DOHH2 (cell line): ENCODE data around the gene CCNO.
A peak's percentile ranks its signal among the peaks of the same experiment; 100 is the strongest.

Experiments
- H3F3A ChIP-seq: fragments of 200-600 bp; sonication (generic), shearing (Covaris generic); 2 replicates; pipeline ENCODE4 v1.6.0; 2016; ENCODE audit warnings: antibody characterized with exemption, mild to moderate bottlenecking; ENCODE audit not compliant: control insufficient read depth, insufficient read depth
- H3K27ac ChIP-seq: fragments of 200-600 bp; sonication (generic); 2 replicates; pipeline ENCODE4 v1.5.1; 2014; ENCODE audit warnings: low read depth, mild to moderate bottlenecking, low read length, moderate library complexity
- H3K27me3 ChIP-seq: fragments of 200-600 bp; sonication (generic); 2 replicates; pipeline ENCODE4 v1.6.1; 2014; ENCODE audit warnings: mild to moderate bottlenecking, low read length, mixed read lengths; ENCODE audit not compliant: control insufficient read depth
- H3K36me3 ChIP-seq: fragments of 200-600 bp; sonication (generic); 2 replicates; pipeline ENCODE4 v1.6.1; 2014; ENCODE audit warnings: mild to moderate bottlenecking, low read length, moderate library complexity, mixed read lengths; ENCODE audit not compliant: control insufficient read depth
- H3K4me1 ChIP-seq: fragments of 200-600 bp; sonication (generic); 2 replicates; pipeline ENCODE4 v1.6.1; 2014; ENCODE audit warnings: mild to moderate bottlenecking, low read length, mixed read lengths; ENCODE audit not compliant: control insufficient read depth
- H3K4me2 ChIP-seq: fragments of 200-600 bp; sonication (generic); 2 replicates; pipeline ENCODE4 v1.6.0; 2014; ENCODE audit warnings: mild to moderate bottlenecking, low read length, moderate library complexity
- H3K4me3 ChIP-seq: fragments of 200-600 bp; sonication (generic); 2 replicates; pipeline ENCODE4 v1.5.1; 2014; ENCODE audit warnings: mild to moderate bottlenecking, low read length, mixed read lengths
- H3K79me2 ChIP-seq: fragments of 200-600 bp; sonication (generic); 2 replicates; pipeline ENCODE4 v1.6.1; 2014; ENCODE audit warnings: mild to moderate bottlenecking, low read length, mixed read lengths; ENCODE audit not compliant: control insufficient read depth
- H3K9me2 ChIP-seq: fragments of 200-600 bp; sonication (generic); replicated peaks from 2 replicates; pipeline ENCODE4 v1.6.1; 2014; ENCODE audit warnings: mild to moderate bottlenecking, low read length, mixed read lengths; ENCODE audit not compliant: control insufficient read depth
- H3K9me3 ChIP-seq: fragments of 200-600 bp; sonication (generic); 2 replicates; pipeline ENCODE4 v1.6.1; 2014; ENCODE audit warnings: antibody characterized with exemption, low read length, mixed read lengths; ENCODE audit not compliant: control insufficient read depth, insufficient read depth
- H4K20me1 ChIP-seq: fragments of 200-600 bp; sonication (generic); 2 replicates; pipeline ENCODE4 v1.6.0; 2014; ENCODE audit warnings: low read depth, mild to moderate bottlenecking, antibody characterized with exemption, low read length, moderate library complexity; ENCODE audit not compliant: control insufficient read depth, insufficient read depth
- EZH2phosphoT487 ChIP-seq: fragments of 200-600 bp; sonication (generic); IDR thresholded peaks from 2 replicates; pipeline ENCODE4 v1.6.1; 2017; ENCODE audit warnings: borderline replicate concordance, mild to moderate bottlenecking, antibody characterized with exemption, low read length, moderate library complexity, mixed read lengths
- TF ChIP-seq, protein P1 (sequence below): fragments of 200-600 bp; sonication (generic); IDR thresholded peaks from one replicate; pipeline ENCODE4 v1.5.1; 2014; ENCODE audit warnings: antibody characterized with exemption, mild to moderate bottlenecking, low read depth, low read length; ENCODE audit not compliant: poor library complexity, severe bottlenecking

Gene CCNO

GRCh38 chr5:55188656-55189540 lies 44.5 kb downstream of the CCNO start:
- H3K27ac ChIP-seq: no peak overlapping the region
- no peak overlapping the region for H3K4me3 ChIP-seq
- H3K36me3 ChIP-seq: no peaks in the 10 kb centered on the region
- no peak for TF ChIP-seq EZH2phosphoT487
- TF ChIP-seq, protein P1, sequence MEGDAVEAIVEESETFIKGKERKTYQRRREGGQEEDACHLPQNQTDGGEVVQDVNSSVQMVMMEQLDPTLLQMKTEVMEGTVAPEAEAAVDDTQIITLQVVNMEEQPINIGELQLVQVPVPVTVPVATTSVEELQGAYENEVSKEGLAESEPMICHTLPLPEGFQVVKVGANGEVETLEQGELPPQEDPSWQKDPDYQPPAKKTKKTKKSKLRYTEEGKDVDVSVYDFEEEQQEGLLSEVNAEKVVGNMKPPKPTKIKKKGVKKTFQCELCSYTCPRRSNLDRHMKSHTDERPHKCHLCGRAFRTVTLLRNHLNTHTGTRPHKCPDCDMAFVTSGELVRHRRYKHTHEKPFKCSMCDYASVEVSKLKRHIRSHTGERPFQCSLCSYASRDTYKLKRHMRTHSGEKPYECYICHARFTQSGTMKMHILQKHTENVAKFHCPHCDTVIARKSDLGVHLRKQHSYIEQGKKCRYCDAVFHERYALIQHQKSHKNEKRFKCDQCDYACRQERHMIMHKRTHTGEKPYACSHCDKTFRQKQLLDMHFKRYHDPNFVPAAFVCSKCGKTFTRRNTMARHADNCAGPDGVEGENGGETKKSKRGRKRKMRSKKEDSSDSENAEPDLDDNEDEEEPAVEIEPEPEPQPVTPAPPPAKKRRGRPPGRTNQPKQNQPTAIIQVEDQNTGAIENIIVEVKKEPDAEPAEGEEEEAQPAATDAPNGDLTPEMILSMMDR: no peak
- no peaks in the 10 kb centered on the region for H4K20me1 ChIP-seq
- no peaks in the 10 kb centered on the region for H3K79me2 ChIP-seq
- H3K27me3 ChIP-seq: peaks cover 30% of the 10 kb centered on the region
- H3K4me2 ChIP-seq: no peak overlapping the region
- H3K9me2 ChIP-seq: no peaks in the 10 kb centered on the region
- no peaks in the 10 kb centered on the region for H3K4me1 ChIP-seq
- no peaks in the 10 kb centered on the region for H3F3A ChIP-seq
- no peaks in the 10 kb centered on the region for H3K9me3 ChIP-seq

DNA sequence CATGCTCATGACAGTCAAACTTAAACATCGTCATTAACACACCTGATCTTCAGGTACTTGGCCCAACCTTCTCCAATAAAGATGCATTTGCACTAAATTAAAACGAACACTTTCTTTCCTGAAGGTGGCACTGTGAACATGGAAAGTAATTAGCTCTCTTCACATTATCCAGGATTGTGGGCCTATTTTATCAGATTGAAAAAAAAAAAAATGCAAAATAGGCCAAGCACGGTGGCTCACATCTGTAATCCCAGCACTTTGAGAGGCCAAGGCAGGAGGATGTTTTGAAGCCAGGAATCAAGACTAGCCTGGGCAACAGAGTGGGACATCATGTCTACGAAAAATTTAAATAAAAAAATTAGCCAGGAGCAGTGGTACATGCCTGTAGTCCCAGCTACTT lies 46.0 kb downstream of the CCNO start:
- Histone ChIP-seq H3K79me2 (no peaks in the 10 kb centered on the region), H3K27ac (no peak overlapping the region), H3F3A (no peaks in the 10 kb centered on the region), H3K9me2 (no peaks in the 10 kb centered on the region), H3K4me3 (no peak overlapping the region), H3K9me3 (no peaks in the 10 kb centered on the region), H3K4me2 (no peak overlapping the region), H3K27me3 (peaks cover 26% of the 10 kb centered on the region), H3K4me1 (no peaks in the 10 kb centered on the region), H3K36me3 (no peaks in the 10 kb centered on the region), H4K20me1 (no peaks in the 10 kb centered on the region)
- no peak for TF ChIP-seq EZH2phosphoT487
- TF ChIP-seq, protein P1: peak; percentile 43
